H1 (cell line): ENCODE results near the gene CAMSAP1. TPM values are rescaled to one million over a fixed set of nuclear protein-coding genes. Genes with fewer than 3 reads are reported as not detected.

Experiments
- CTCF ChIA-PET: fragments of 300-600 bp; sonication (Branson Sonifier 250); formaldehyde crosslinking; loops from one replicate; lab custom pipeline; 2021; ENCODE audit not compliant: partially characterized antibody; lab: Charles Lee
- POLR2A ChIA-PET: fragments of 300-600 bp; sonication (Branson Sonifier 250); formaldehyde crosslinking; loops from one replicate; lab custom pipeline; 2021; ENCODE audit warnings: inconsistent platforms; ENCODE audit not compliant: partially characterized antibody; lab: Charles Lee
- DNase-seq, 2 experiments: peaks; one replicate each; pipeline versions ENCODE4 v3.0.0 to v3.0.0-alpha.2; 2010 to 2022; ENCODE audit warnings: low spot score in 2 of 2, low read depth in 1 of 2, mixed read lengths in 1 of 2
- FAIRE-seq: peaks from 2 replicates; lab custom pipeline; 2011; peaks lifted over from hg19 to GRCh38; lab: Jason Lieb, UNC
- H2AFZ ChIP-seq: 2 replicates; pipeline ENCODE4 v1.8.1; 2012; ENCODE audit warnings: low read length, inconsistent platforms
- H2AK5ac ChIP-seq: 2 replicates; pipeline ENCODE4 v1.6.1; 2013; ENCODE audit warnings: low read depth, low read length
- H2BK120ac ChIP-seq: replicated peaks from 2 replicates; pipeline ENCODE3; 2013; ENCODE audit warnings: low read depth, low read length, inconsistent platforms
- H2BK12ac ChIP-seq: 2 replicates; pipeline ENCODE4 v1.6.1; 2013; ENCODE audit warnings: low read depth, low read length
- H2BK15ac ChIP-seq: 2 replicates; pipeline ENCODE4 v1.6.1; 2013; ENCODE audit warnings: low read length
- H2BK20ac ChIP-seq: 2 replicates; pipeline ENCODE4 v1.6.1; 2013; ENCODE audit warnings: low read length
- H2BK5ac ChIP-seq: 2 replicates; pipeline ENCODE4 v1.6.1; 2013; ENCODE audit warnings: low read depth, low read length
- H3K14ac ChIP-seq: 2 replicates; pipeline ENCODE4 v1.6.1; 2013; ENCODE audit warnings: inconsistent platforms; ENCODE audit not compliant: insufficient read length
- H3K18ac ChIP-seq: 2 replicates; pipeline ENCODE4 v1.6.1; 2013; ENCODE audit warnings: low read length; ENCODE audit errors: extremely low read depth
- H3K23ac ChIP-seq: 2 replicates; pipeline ENCODE4 v1.6.1; 2013; ENCODE audit warnings: inconsistent platforms; ENCODE audit not compliant: insufficient read length
- H3K23me2 ChIP-seq: 2 replicates; pipeline ENCODE4 v1.6.1; 2013; ENCODE audit warnings: low read depth, low read length
- H3K27ac ChIP-seq: 2 replicates; pipeline ENCODE4 v1.6.1; 2011; ENCODE audit warnings: low read depth, low read length, inconsistent platforms
- H3K27me3 ChIP-seq, 4 experiments: replicated peaks in 1 of 4; 1 replicate in 1 of 4; 2 replicates in 3 of 4; pipeline versions ENCODE4 v1.6.1 to v1.8.1; 2011 to 2013; ENCODE audit warnings: low read length in 3 of 4, mild to moderate bottlenecking in 3 of 4, inconsistent platforms in 2 of 4, mixed read lengths in 2 of 4, moderate library complexity in 1 of 4; ENCODE audit not compliant: control insufficient read depth in 3 of 4, insufficient read depth in 3 of 4; ENCODE audit errors: extremely low read depth in 1 of 4
- H3K36me3 ChIP-seq, 4 experiments: 2 replicates each; pipeline versions ENCODE4 v1.6.1 to v1.8.1; 2011 to 2013; ENCODE audit warnings: mild to moderate bottlenecking in 4 of 4, low read length in 3 of 4, moderate library complexity in 2 of 4, control low read depth in 1 of 4, inconsistent platforms in 1 of 4; ENCODE audit not compliant: insufficient read depth in 4 of 4, control insufficient read depth in 2 of 4
- H3K4ac ChIP-seq: replicated peaks from 2 replicates; pipeline ENCODE3; 2013; ENCODE audit warnings: low read length, low read depth, mixed read lengths, inconsistent platforms; ENCODE audit not compliant: insufficient read length
- H3K4me1 ChIP-seq, 4 experiments: replicated peaks in 1 of 4; 1 replicate in 1 of 4; 2 replicates in 3 of 4; pipeline versions ENCODE4 v1.6.1 to v1.8.1; 2011 to 2013; ENCODE audit warnings: low read length in 3 of 4, inconsistent platforms in 2 of 4, mixed read lengths in 1 of 4; ENCODE audit not compliant: insufficient read depth in 4 of 4, control insufficient read depth in 3 of 4
- H3K4me2 ChIP-seq, 2 experiments: 2 replicates each; pipeline versions ENCODE4 v1.6.1 to v1.8.1; 2011 to 2013; ENCODE audit warnings: low read depth in 2 of 2, low read length in 2 of 2, control low read depth in 1 of 2, inconsistent platforms in 1 of 2, mild to moderate bottlenecking in 1 of 2; ENCODE audit not compliant: insufficient read depth in 1 of 2
- H3K4me3 ChIP-seq, 4 experiments: fragments of 200-600, 300-600 bp in 1 of 4; sonication (generic), shearing (Covaris generic), sonication (Bioruptor Twin) in 1 of 4; 2 replicates each; pipeline versions ENCODE4 v1.5.1 to v1.8.1; 2011 to 2016; ENCODE audit warnings: low read length in 4 of 4, low read depth in 3 of 4, control low read depth in 2 of 4, inconsistent platforms in 2 of 4, mild to moderate bottlenecking in 2 of 4, mixed read lengths in 1 of 4, moderate library complexity in 1 of 4; ENCODE audit not compliant: insufficient read depth in 2 of 4; ENCODE audit errors: extremely low read depth in 1 of 4
- H3K56ac ChIP-seq: replicated peaks from 2 replicates; pipeline ENCODE3; 2013; ENCODE audit warnings: low read depth, mild to moderate bottlenecking, mixed read lengths, low read length, inconsistent platforms; ENCODE audit not compliant: insufficient read length
- H3K79me1 ChIP-seq: 2 replicates; pipeline ENCODE4 v1.6.1; 2013; ENCODE audit warnings: low read depth, low read length, control low read depth
- H3K79me2 ChIP-seq, 2 experiments: 2 replicates each; pipeline versions ENCODE4 v1.6.1 to v1.8.1; 2012 to 2013; ENCODE audit warnings: low read length in 2 of 2, mild to moderate bottlenecking in 2 of 2, inconsistent platforms in 1 of 2; ENCODE audit not compliant: insufficient read depth in 2 of 2, control insufficient read depth in 1 of 2
- H3K9ac ChIP-seq, 4 experiments: replicated peaks in 1 of 4; 1 replicate in 1 of 4; 2 replicates in 3 of 4; pipeline versions ENCODE4 v1.6.1 to v1.8.1; 2011 to 2013; ENCODE audit warnings: low read depth in 3 of 4, low read length in 3 of 4, control low read depth in 2 of 4, mild to moderate bottlenecking in 2 of 4, moderate library complexity in 2 of 4, inconsistent platforms in 1 of 4; ENCODE audit errors: extremely low read depth in 1 of 4
- H3K9me3 ChIP-seq, 2 experiments: 2 replicates each; pipeline versions ENCODE4 v1.6.1 to v1.8.1; 2012 to 2013; ENCODE audit warnings: mild to moderate bottlenecking in 2 of 2, moderate library complexity in 2 of 2, control low read depth in 1 of 2, inconsistent platforms in 1 of 2, low read depth in 1 of 2, low read length in 1 of 2, mixed read lengths in 1 of 2; ENCODE audit not compliant: insufficient read depth in 2 of 2
- H4K20me1 ChIP-seq, 2 experiments: replicated peaks in 1 of 2; 2 replicates each; pipeline versions ENCODE3 to v1.8.1; 2011 to 2013; ENCODE audit warnings: inconsistent platforms in 2 of 2, low read length in 2 of 2, mild to moderate bottlenecking in 1 of 2; ENCODE audit not compliant: insufficient read depth in 2 of 2, control insufficient read depth in 1 of 2
- H4K5ac ChIP-seq: 2 replicates; pipeline ENCODE4 v1.6.1; 2013; ENCODE audit warnings: low read length, low read depth, mixed read lengths, inconsistent platforms; ENCODE audit not compliant: insufficient read length
- H4K8ac ChIP-seq: 2 replicates; pipeline ENCODE4 v1.8.0; 2013; ENCODE audit warnings: mild to moderate bottlenecking, moderate library complexity, low read length, inconsistent platforms; ENCODE audit not compliant: insufficient read depth; ENCODE audit errors: extremely low read depth
- H4K91ac ChIP-seq: replicated peaks from 2 replicates; pipeline ENCODE3; 2013; ENCODE audit warnings: low read length, mixed read lengths, inconsistent platforms; ENCODE audit not compliant: insufficient read length
- CBX5 ChIP-seq: fragments of 300-800, 300-1000 bp; sonication (generic); IDR thresholded peaks from 2 replicates; pipeline ENCODE4 v1.7.1; 2016; ENCODE audit warnings: antibody characterized with exemption, low read length, low read depth
- CEBPB ChIP-seq: IDR thresholded peaks from 2 replicates; pipeline ENCODE4 v1.6.1; 2012; ENCODE audit warnings: low read depth, low read length
- GABPA ChIP-seq: IDR thresholded peaks from 2 replicates; pipeline ENCODE4 v1.6.1; 2011; ENCODE audit warnings: mild to moderate bottlenecking, low read length, moderate library complexity, borderline replicate concordance; ENCODE audit not compliant: insufficient read depth
- GTF2F1 ChIP-seq: IDR thresholded peaks from 2 replicates; pipeline ENCODE4 v1.6.1; 2012; ENCODE audit warnings: low read depth, low read length, improper control_type of control experiment, borderline replicate concordance
- MAFK ChIP-seq: IDR thresholded peaks from 2 replicates; pipeline ENCODE4 v1.6.1; 2012; ENCODE audit warnings: low read depth, mild to moderate bottlenecking, improper control_type of control experiment, low read length
- RBBP5 ChIP-seq: IDR thresholded peaks from 2 replicates; pipeline ENCODE4 v1.7.1; 2012; ENCODE audit warnings: low read depth, mild to moderate bottlenecking, inconsistent platforms, low read length, moderate library complexity, borderline replicate concordance
- RNF2 ChIP-seq: fragments of 200-900, 300-1000 bp; sonication (generic); IDR thresholded peaks from 2 replicates; pipeline ENCODE4 v1.7.1; 2016; ENCODE audit warnings: borderline replicate concordance, low read depth, mild to moderate bottlenecking, antibody characterized with exemption, low read length; ENCODE audit not compliant: poor library complexity, severe bottlenecking; ENCODE audit errors: missing control alignments
- SIRT6 ChIP-seq: IDR thresholded peaks from one replicate; pipeline ENCODE4 v1.7.1; 2012; ENCODE audit warnings: low read length, inconsistent platforms
- SRF ChIP-seq: IDR thresholded peaks from 2 replicates; pipeline ENCODE4 v1.6.1; 2011; ENCODE audit warnings: mild to moderate bottlenecking, low read depth, low read length, moderate library complexity
- ZNF274 ChIP-seq: IDR thresholded peaks from 2 replicates; pipeline ENCODE4 v1.7.0; 2012; ENCODE audit warnings: low read length, borderline replicate concordance; ENCODE audit errors: extremely low read depth
- WGBS, 2 experiments: shearing (Covaris generic) in 1 of 2; methylation state at CpG; one replicate each; pipeline versions ENCODE4 v1.1.6 to v1.1.7; 2013 to 2015; ENCODE audit warnings: low lambda C conversion rate in 2 of 2, mixed read lengths in 2 of 2, inconsistent platforms in 1 of 2, low coverage in 1 of 2, missing lambda C conversion rate in 1 of 2; ENCODE audit not compliant: insufficient replicate concordance in 2 of 2, insufficient coverage in 1 of 2, insufficient read length in 1 of 2; ENCODE audit errors: extremely low coverage in 1 of 2, missing lambda C conversion rate in 1 of 2; 5-methylcytosine and 5-hydroxymethylcytosine counted together
- polyA plus RNA-seq, 7 experiments: library from polyadenylated mRNA; depleted of rRNA in 3 of 7; stranded (reverse) in 5 of 7; unstranded in 2 of 7; fragments of >200 nt in 5 of 7; fragments of 200-250 nt in 2 of 7; gene quantifications; 1 replicate in 5 of 7; 2 replicates in 1 of 7; 4 replicates in 1 of 7; pipeline versions ENCODE4 v1.2.1 to v1.2.3, GENCODE V29; 2011 to 2013; ENCODE audit warnings: missing spikeins in 2 of 7, mixed read lengths in 2 of 7
- total RNA-seq: library from RNA; stranded (reverse); fragmentation: NEBNext Ultra II Directional; extraction: Animal tissue kit (Norgen Biotek cat#: 25700); gene quantifications from 2 replicates; pipeline ENCODE4 v1.2.1, GENCODE V29; 2021
- TF ChIP-seq, protein P1 (sequence below): IDR thresholded peaks from 2 replicates; pipeline ENCODE4 v1.6.1; 2011; ENCODE audit warnings: low read depth, mild to moderate bottlenecking, low read length; ENCODE audit not compliant: insufficient read depth
- TF ChIP-seq, protein P2 (sequence below): IDR thresholded peaks from 2 replicates; pipeline ENCODE4 v1.6.1; 2012; ENCODE audit warnings: inconsistent platforms

Gene CAMSAP1
- total and polyA plus RNA-seq, 2 of the 8 experiments (the other 6 are each of a cell fraction or from before 2014, with no cell fraction given), result 13.4 to 44.0 TPM

DNA sequence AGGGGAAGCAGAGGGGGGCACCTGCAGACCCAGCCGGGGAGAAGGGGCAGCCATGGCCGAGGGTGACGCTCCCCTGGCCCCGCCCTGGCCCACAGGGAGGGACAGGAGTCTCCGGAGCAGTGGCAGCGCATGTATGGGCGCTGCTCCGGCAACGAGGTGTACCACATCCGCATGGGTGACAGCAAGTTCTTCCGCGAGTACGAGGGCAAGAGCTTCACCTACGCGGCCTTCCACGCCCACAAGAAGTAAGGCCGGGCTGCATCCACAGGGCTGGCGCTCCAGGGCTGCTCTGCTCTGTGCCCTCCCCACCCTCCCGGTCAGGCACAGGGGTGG is 137.2 kb downstream of the CAMSAP1 start:
- Histone ChIP-seq H3K36me3 (no peaks in the 10 kb centered on the region; a peak in 1 of 8 replicates), H2BK120ac (no peak overlapping the region), H3K4me1 (no peaks in the 10 kb centered on the region), H3K9ac (no peak overlapping the region), H4K91ac (no peak overlapping the region), H3K27ac (no peak overlapping the region), H2BK15ac (no peak overlapping the region), H2BK20ac (no peak overlapping the region), H4K20me1 (peaks cover 0 to 7% of the 10 kb centered on the region in 2 experiments), H4K8ac (no peak overlapping the region), H3K56ac (no peak overlapping the region), H2AFZ (no peak overlapping the region), H3K79me2 (no peaks in the 10 kb centered on the region), H3K23ac (no peak overlapping the region), H3K4me2 (no peak overlapping the region), H2BK12ac (no peak overlapping the region), H4K5ac (no peak overlapping the region), H2BK5ac (no peak overlapping the region), H3K9me3 (peaks cover 4 to 9% of the 10 kb centered on the region in 2 experiments; a peak in 2 of 4 replicates), H3K79me1 (no peaks in the 10 kb centered on the region; the same call in 1 of the 2 replicates), H3K27me3 (no peaks in the 10 kb centered on the region), H3K23me2 (peaks cover 6% of the 10 kb centered on the region; the same call in 1 of the 2 replicates), H3K4ac (no peak overlapping the region), H3K4me3 (no peak overlapping the region), H2AK5ac (no peak overlapping the region), H3K14ac (no peak overlapping the region), H3K18ac (no peak overlapping the region)
- WGBS, 2 experiments, result 90% methylated on average over 12 of the region's 19 CpGs; no CpG with 5 or more reads in 1 of the 2 experiments
- DNase-seq (no peak), FAIRE-seq (no peak)
- POLR2A ChIA-PET, result no interaction called here
- CTCF ChIA-PET, result no interaction called here
- no peak for TF ChIP-seq GABPA
- TF ChIP-seq, protein P1, sequence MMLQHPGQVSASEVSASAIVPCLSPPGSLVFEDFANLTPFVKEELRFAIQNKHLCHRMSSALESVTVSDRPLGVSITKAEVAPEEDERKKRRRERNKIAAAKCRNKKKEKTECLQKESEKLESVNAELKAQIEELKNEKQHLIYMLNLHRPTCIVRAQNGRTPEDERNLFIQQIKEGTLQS, result no peak
- no peak for TF ChIP-seq GTF2F1
- TF ChIP-seq SRF, result no peak
- no peak for TF ChIP-seq SIRT6
- TF ChIP-seq, protein P2, sequence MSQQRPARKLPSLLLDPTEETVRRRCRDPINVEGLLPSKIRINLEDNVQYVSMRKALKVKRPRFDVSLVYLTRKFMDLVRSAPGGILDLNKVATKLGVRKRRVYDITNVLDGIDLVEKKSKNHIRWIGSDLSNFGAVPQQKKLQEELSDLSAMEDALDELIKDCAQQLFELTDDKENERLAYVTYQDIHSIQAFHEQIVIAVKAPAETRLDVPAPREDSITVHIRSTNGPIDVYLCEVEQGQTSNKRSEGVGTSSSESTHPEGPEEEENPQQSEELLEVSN, result no peak
- TF ChIP-seq RBBP5, result no peak
- TF ChIP-seq ZNF274, result no peak
- TF ChIP-seq MAFK, result no peak
- TF ChIP-seq RNF2, result no peak
- no peak for TF ChIP-seq CBX5
- TF ChIP-seq CEBPB, result no peak
